CD4-positive, alpha-beta T cell treated with Interleukin-17A for 4 hours (primary cell): Measurements from ENCODE around the gene SLC9A3.

Source experiments
- DNase-seq: peaks from one replicate; pipeline ENCODE4 v3.0.0-alpha.2; 2020; ENCODE audit warnings: mixed read lengths

The SLC9A3 gene

GRCh38 chr5:554284-554988, 30.2 kb upstream of the SLC9A3 start:
- no peak for DNase-seq

DNA sequence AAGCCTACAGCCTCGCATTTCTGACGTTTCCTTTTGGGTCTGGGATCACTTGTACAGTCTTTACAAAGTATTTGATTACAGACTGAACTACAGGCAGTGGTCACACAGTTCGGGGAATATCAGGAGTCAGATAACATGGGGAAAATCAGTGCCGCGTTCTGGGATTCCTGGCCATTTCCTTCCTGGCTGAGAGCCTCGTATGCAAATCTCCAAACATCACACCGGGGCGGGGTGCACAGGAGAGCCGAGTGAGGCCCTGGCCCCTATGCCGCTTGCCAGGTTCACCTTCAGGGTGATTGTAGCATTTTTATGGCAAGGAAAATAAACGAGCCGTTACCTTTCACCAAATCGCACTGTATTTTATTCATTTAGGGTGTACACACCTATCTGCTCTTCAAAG, 29.6 kb upstream of the SLC9A3 start:
- DNase-seq: no peak

GRCh38 chr5:551406-551805, 27.2 kb upstream of the SLC9A3 start:
- no peak for DNase-seq

DNA sequence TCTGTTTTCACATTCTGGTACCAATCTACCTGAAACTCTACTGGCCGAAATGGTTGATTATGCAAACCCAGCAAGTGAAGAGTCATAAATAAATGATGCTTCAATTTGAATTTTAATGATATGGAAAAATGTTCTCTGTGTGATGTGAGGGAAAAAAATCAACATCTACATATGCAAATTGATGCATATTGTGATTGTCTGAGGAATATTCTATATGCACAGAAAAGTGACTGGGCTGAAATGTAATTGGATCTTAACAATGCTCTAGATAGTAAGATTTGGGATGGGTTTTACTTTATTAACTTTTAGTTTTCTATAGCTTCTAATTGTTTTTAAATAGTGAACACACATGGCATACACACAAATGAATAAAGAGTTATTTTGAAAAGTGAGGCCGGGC, 25.0 kb upstream of the SLC9A3 start:
- no peak for DNase-seq

DNA sequence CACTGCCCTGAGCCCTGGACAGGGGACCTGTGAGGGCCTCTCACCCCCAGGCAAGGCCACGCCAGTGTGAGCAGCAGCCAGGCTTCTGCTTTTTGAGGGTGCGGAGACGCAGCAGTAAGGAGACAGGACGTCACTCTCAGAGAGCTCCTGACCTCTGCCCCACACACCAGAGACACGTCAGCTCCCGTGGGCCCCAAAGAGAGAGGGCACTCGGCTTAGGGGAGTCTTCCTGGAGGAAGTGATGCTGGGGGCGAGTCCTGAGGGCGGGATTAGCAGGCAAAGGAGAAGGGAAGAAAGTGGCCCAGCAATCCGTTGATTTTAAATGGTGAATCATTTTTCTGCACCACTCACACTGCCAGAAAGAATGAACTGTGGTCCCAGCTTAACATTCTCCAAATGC, 24.0 kb upstream of the SLC9A3 start:
- DNase-seq: no peak

GRCh38 chr5:547086-547924, 23.1 kb upstream of the SLC9A3 start:
- DNase-seq: no peak

- DNase-seq: no peak
These were observed 22.2 kb upstream of the SLC9A3 start for GRCh38 chr5:546376-546908.

GRCh38 chr5:545641-546375, 21.6 kb upstream of the SLC9A3 start:
- no peak for DNase-seq

- DNase-seq: no peak
These were observed 20.6 kb upstream of the SLC9A3 start for GRCh38 chr5:544675-545355.

GRCh38 chr5:543755-544674, 19.8 kb upstream of the SLC9A3 start:
- DNase-seq: peak; percentile 63

GRCh38 chr5:543351-543750, 19.1 kb upstream of the SLC9A3 start:
- no peak for DNase-seq

DNA sequence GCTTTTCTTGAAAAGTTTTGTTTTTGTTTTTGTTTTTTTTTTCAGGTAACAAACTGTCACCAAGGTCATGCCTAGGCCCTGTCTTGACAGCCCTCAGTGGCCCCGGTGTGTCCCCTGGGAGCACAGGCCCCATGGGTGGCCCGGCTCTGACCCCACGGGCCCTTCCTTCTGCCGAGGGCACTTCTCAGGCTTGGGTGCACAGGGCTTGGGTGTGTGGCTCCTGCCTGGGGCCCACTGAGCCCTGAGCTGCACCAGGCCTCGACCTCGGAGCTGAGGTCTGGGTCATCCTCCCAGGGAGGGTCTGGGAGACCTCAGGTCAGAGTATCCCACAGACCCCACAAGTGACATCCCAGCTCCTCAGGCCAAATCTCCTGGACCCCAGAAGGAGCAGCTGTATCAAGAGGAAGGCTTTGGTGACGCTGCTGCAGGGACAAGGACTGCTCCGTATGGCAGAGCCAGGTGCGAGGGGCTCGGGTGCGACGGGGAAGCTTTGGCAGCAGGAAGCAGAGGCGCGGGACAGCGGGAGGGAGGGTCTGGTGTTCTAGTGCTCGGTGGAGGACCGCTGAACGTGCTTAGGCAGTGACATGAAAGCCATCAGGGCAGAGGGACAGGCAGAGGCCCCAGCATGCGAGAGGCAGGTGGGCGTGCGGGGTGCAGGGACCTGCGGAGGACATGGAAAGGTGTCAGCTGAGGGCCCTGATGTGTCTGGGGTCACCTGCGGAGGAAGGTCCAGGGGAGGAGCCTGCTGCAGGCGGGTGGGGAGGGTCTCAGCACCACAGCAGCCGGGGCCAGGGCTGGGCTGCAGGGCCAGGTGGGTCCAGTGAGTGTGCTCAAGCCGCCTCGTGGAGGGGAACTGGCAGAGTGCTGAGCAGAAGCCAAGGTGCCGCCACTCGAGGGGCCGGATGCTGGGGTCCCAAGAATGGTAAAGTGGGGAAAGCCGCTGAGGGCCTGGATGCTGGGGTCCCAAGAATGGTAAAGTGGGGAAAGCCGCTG, 18.4 kb upstream of the SLC9A3 start:
- no peak for DNase-seq

DNA sequence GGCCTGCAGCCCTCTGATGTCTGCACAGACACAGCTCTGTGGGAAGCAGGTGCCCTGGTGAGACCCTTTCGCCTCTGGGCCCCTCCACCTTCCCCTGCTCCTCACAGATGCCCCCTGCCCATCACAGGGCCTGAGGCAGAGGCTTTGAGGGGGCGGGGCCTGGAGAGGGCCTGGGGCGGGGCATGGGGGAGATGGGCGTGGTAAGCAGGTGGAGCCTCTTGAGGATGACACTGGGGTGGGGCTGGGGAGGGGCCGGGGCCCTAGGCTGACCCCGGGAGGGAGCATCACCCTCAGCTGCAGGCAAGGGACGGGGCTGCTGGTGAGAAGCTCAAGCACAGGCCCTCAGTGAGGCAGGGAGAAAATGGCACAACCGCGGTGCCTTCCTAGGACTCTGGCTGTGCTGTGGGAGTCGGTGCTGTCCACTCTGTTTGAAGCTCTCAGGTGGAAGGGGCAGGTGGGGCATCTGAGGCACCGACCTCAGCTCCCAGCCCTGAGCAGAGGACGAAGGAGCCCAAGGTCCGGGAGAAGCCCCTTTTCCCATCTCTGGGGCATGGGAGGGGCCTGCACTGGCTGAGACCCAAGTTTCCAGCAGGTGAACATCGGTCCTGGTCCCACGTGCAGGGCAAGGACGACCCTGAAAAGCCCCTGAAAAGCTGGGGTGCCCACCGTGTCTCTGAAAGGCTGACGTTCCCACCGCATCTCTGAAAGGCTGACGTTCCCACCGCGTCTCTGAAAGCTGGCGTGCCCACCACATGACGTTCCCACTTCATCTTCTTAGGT, 17.5 kb upstream of the SLC9A3 start:
- DNase-seq: no peak

GRCh38 chr5:540906-541538, 16.8 kb upstream of the SLC9A3 start:
- no peak for DNase-seq

GRCh38 chr5:540071-540905, 16.0 kb upstream of the SLC9A3 start:
- DNase-seq: no peak

- no peak for DNase-seq
These were observed 15.3 kb upstream of the SLC9A3 start for GRCh38 chr5:539469-540070.

- DNase-seq: no peak
These were observed 14.7 kb upstream of the SLC9A3 start for GRCh38 chr5:538801-539468.
